Measurements from ENCODE around the gene SNX21.

GRCh38 chr20:45813006-45813340, 20.6 kb upstream of the SNX21 start:
- TF ChIP-seq CTCF (IDR thresholded peaks at IDR 0.05), result no peak
- TF ChIP-seq EZH2 (IDR thresholded peaks at IDR 0.05; ENCODE audit: borderline replicate concordance, insufficient read depth, low read depth, low read length, poor library complexity, severe bottlenecking), result no peak
